ENCODE measurements around the gene LIMCH1.

Gene LIMCH1

DNA sequence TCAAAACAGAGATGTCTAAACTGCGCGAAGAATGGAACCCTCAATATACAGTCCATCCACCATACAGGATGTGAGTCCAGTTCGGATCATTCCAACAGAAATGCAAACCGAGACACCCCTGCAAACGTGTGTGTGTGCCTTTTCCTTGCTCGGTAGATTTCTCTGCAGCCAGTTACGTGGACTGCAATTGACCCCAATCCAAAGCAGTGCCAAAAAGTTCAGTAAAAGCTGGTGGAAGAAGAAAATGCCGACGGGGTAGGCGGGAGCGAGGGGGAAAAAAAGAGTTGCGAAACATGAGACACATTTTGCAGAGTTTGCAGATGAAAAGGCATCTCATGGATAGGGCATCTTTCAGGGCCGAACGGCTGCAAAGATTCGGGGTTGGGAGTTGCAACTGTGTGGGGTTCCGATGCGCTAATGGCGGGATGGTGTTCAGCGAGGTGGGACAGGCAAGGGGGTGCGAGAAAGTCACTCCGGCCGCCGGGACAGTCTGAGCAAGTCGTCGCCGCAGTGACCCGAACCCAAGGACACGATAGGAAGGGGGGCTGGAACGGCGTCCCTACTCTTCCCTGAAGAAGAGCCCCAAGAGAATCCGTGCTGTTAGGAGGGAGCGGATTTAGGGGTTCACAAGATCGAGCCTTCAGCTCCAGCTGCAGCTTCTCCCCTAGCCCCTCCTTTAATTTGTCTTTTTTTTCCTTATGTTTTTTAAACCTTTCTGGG, 206.8 kb downstream of the LIMCH1 start:
- DNase-seq: no peak

DNA sequence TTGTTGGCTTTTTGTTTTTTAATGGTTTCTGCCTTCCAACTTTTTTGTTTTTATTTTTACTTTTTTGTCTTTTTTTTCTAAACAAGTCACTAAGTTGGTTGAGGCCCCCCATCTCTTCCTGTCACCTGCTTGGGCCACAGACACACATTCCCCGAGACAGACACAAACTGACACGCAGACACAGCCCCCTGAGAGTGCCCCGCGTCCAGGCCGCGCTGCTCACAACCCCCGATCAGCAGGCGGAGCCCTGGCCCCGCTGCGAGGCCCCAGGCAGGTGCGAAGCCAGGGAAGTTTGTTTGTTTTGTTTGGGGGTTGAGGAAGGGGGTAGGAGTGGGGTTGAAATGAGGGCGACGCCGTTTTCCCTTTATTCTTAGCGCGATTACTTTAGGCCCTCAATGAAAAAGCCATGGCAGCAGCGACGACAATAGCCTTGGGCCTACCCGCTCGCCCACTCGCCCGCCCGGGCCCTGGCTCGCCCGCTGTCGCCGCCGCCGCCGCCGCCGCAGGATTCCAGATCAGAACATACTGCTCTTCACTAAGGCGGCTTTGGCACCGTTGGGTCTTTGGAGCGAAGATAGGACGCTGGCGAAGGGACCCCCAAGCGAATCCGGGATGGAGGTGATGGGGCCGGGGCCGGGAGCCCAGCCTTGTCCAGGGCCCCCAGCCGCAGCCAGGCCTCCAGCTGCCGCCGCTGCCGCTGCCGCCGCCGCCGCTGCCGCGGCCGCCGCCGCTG, 207.5 kb downstream of the LIMCH1 start:
- DNase-seq: no peak

DNA sequence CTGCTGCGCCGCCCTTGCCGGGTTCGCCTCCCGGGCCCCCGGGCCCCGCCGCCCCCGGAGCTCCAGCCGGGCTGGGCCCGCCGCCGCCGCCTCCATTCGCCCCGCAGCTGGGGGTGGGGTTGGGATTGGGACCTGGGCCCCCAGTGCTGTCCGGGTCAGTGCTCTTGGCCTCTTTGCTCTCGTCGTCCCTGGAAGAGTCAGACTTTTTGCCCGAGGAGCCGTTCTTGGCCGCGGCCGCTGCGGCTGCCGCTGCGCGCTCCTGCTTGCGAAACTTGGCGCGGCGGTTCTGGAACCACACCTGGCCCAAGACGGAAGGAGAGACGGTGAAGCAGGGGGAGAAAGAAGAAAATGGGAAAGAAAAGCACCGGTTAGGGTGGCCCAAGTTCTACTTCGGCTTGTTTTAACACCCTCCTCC, 208.1 kb downstream of the LIMCH1 start:
- DNase-seq: no peak

DNA sequence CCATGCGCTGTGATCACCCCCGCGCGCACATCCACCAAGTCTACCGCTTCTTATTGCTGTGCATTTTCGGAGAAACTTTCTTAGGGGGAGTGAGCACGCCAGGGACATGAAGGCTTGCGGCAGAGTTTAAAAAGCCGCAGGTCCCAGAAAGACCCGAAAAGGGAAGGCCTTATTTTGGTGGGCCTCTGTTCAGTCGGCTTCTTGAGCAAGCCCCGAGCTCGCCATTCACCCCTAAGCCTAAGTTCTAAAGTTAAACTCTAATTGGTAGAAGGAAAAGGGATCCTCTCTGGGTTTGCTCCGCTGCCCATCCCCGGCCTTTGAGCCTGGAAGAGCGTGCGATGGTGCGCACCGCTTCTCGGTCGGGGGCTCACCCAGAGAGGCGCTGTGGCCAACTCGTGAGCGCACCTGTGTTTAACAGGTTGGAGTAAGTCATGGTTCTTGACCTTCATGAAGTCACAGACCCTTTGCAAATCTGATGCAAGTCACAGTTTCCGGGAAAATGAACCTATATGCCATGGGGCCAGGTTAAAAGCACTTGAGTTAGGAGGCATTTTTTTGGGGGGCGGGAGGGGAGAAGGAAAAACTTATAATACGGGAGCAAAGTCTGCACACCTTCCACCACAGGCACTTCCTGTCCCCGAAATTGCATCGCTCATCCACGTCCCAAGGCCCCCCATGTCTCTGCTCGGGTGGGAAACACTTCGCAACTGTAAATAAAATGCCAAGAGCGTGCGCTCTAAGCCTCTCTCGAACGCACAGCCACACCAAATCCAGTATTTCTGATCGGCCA, 208.7 kb downstream of the LIMCH1 start:
- DNase-seq: no peak

DNA sequence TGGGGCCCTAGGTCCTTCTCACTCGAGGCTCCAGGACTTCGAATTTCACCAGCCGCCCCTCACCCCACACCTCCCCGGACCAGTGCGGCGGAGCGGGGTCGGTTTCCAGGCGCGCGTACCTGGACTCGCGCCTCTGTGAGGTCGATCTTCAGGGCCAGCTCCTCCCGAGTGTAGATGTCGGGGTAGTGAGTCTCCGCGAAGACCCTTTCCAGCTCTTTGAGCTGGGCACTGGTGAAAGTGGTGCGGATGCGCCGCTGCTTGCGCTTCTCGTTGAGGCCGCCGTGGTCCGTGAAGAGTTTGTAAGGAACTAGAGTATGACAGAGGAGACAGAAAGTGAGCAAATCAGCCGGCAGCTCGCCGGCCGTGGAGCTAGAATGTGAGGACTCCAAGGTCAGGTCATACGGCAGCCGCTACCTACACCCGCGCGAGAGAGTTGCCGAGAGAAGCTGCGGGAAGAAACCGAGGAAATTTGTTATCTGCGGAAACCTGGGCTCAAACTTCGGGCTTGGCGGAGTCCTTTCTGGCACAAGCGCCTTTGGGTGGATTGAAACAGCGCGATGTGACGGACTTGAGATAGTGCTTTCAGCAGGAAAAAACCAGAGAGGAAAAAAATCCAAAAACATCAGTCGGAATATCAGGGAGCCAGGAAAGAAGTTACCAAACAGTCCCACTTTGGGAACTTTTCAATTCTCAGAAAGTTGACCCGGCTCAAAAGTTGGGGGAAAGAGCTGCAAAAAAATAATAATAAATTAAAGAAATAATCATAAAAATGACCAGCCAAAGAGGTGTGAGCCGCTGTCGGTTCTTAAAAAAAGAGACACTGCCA, 209.5 kb downstream of the LIMCH1 start:
- no peak for DNase-seq

DNA sequence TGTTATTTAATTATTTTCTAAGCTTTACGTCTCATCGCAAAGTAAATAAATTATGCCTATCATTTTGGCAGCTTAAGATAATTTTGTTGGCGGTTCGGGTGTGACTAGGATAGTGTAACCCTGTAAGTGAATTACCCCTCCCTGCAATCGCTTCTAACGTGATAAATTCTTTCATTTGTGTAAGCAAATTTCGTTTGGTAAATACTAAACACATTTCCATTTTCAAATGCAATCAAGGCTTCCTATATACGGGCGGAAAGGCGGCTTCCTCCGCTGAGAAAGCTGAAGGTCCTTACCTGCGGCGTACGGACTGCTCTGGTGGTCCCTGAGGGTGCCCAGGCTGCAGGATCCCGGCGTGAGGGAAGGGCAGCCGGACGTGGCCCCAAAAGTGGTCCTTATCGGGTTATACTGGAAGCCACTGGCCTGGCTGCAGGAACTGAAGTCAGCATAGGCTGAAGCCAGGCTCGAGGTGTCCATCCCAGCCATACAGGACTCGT, 210.2 kb downstream of the LIMCH1 start:
- DNase-seq: no peak

DNA sequence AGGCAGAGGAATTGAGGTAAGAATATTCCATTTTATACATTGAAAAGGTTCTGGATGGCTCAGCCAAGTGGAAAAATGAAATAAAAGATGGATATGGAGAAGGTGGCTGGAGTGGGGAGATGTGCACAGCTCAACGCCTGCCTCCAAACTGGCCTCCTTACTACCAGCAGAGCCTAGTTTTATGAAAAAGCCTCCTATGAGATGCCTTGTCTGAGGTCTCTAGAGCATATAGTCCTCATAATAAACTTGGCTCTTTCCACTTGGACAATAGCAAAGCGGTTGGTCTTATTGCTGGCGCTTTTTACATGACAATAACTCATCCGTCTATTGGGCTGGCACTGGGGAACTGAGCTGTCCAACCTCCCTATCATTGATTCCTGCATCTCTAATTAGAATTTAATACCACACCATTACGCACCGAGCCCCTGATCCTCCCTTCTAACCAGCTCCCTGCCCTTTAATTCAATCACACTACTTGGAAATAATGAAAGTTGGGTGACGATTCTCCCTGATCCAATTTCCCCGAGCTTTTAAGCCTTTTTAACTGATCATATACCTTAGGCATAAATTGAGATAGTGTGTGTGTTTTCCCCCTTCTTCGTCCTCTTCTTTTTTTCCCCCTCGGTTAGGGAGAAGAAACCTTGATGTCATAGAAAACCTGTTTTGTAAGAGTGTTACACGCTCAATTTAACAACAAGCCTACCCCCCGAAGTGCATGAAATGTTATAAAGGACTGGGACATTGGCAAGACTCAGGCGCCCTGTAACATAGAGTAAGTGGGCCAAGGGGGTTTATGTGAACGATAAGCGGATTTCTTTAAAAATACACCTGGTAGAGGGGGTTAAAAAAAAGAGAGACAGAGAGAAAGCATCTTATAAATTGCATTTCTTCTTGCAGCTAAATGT, 210.9 kb downstream of the LIMCH1 start, which contains the start of gene PHOX2B:
PHOX2B (minus strand) TSS at position 155 of the 905 bp plus-strand sequence; CDS start at position 40, 115 bp downstream.
- no peak for DNase-seq

DNA sequence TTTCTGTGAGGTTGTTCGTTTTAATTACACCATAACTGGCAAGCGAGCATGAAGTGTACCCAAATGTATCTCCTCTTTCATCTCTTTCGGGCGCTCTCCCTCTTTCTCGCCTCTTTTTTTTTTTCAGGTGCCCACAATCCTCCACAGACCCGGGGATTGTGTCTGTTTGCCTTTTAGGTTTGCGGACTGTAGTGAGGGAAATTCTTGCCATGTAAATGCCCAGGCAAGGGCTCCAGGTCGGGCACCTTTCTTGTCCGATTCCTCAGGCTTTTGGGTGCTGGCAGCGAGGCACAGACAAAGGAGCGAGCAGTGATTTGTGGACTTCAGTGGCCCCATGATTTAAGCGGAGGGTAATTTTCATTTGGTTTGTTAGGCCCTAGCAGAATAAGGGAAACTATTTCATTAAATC, 211.7 kb downstream of the LIMCH1 start:
- DNase-seq: no peak
